WERI-Rb-1 (cell line): ENCODE measurements around the gene NT5DC1.

Experiments used
- DNase-seq: peaks from one replicate; pipeline ENCODE4 v3.0.0-alpha.2; 2020
- H3K27ac ChIP-seq: fragments of 250-450 bp; sonication (Bioruptor Pico); 2 replicates; pipeline ENCODE4 v1.5.1; 2020; ENCODE audit warnings: mild to moderate bottlenecking, moderate library complexity
- H3K27me3 ChIP-seq: fragments of 250-450 bp; sonication (Bioruptor Pico); 2 replicates; pipeline ENCODE4 v1.5.1; 2021; ENCODE audit warnings: mild to moderate bottlenecking, low read depth, moderate library complexity; ENCODE audit not compliant: insufficient read depth, severe bottlenecking
- H3K36me3 ChIP-seq: fragments of 250-450 bp; sonication (Bioruptor Pico); 2 replicates; pipeline ENCODE4 v1.5.1; 2020; ENCODE audit warnings: mild to moderate bottlenecking, moderate library complexity
- H3K4me3 ChIP-seq: 2 replicates; pipeline ENCODE4 v1.5.1; 2011; ENCODE audit warnings: low read depth, mild to moderate bottlenecking, control low read depth, low read length
- H3K9me3 ChIP-seq: fragments of 250-450 bp; sonication (Bioruptor Pico); 2 replicates; pipeline ENCODE4 v1.5.1; 2021; ENCODE audit warnings: mild to moderate bottlenecking, moderate library complexity; ENCODE audit not compliant: severe bottlenecking
- TF ChIP-seq, protein P1 (sequence below): IDR thresholded peaks from 2 replicates; pipeline ENCODE4 v1.5.1; 2011; ENCODE audit warnings: low read depth, mild to moderate bottlenecking, control low read depth, inconsistent platforms, low read length

NT5DC1 gene

GRCh38 chr6:116239256-116239655 is 138.6 kb downstream of the NT5DC1 start:
- TF ChIP-seq, protein P1, sequence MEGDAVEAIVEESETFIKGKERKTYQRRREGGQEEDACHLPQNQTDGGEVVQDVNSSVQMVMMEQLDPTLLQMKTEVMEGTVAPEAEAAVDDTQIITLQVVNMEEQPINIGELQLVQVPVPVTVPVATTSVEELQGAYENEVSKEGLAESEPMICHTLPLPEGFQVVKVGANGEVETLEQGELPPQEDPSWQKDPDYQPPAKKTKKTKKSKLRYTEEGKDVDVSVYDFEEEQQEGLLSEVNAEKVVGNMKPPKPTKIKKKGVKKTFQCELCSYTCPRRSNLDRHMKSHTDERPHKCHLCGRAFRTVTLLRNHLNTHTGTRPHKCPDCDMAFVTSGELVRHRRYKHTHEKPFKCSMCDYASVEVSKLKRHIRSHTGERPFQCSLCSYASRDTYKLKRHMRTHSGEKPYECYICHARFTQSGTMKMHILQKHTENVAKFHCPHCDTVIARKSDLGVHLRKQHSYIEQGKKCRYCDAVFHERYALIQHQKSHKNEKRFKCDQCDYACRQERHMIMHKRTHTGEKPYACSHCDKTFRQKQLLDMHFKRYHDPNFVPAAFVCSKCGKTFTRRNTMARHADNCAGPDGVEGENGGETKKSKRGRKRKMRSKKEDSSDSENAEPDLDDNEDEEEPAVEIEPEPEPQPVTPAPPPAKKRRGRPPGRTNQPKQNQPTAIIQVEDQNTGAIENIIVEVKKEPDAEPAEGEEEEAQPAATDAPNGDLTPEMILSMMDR = no peak
- no peak overlapping the region for H3K27ac ChIP-seq
- no peak for DNase-seq
- H3K27me3 ChIP-seq = no peaks in the 10 kb centered on the region
- H3K36me3 ChIP-seq = no peaks in the 10 kb centered on the region; the same call in 1 of the 2 replicates
- no peaks in the 10 kb centered on the region for H3K9me3 ChIP-seq
- no peak overlapping the region for H3K4me3 ChIP-seq

- H3K36me3 ChIP-seq = peaks cover 2% of the 10 kb centered on the region; the same call in 1 of the 2 replicates
- H3K4me3 ChIP-seq = no peak overlapping the region
- H3K9me3 ChIP-seq = no peaks in the 10 kb centered on the region
- no peak overlapping the region for H3K27ac ChIP-seq
- no peaks in the 10 kb centered on the region for H3K27me3 ChIP-seq
- DNase-seq = no peak
- TF ChIP-seq, protein P1 = no peak
Measured at GRCh38 chr6:116239856-116240255, 139.2 kb downstream of the NT5DC1 start.

GRCh38 chr6:116244284-116244683 is 143.6 kb downstream of the NT5DC1 start:
- DNase-seq = no peak
- Histone ChIP-seq H3K4me3 (no peak overlapping the region), H3K27me3 (no peaks in the 10 kb centered on the region), H3K27ac (no peak overlapping the region), H3K36me3 (peaks cover 2% of the 10 kb centered on the region; the same call in 1 of the 2 replicates), H3K9me3 (no peaks in the 10 kb centered on the region)
- TF ChIP-seq, protein P1 = no peak

GRCh38 chr6:116246089-116246488 is 145.4 kb downstream of the NT5DC1 start:
- no peak for DNase-seq
- TF ChIP-seq, protein P1 = no peak
- Histone ChIP-seq H3K4me3 (no peak overlapping the region), H3K36me3 (peaks cover 2% of the 10 kb centered on the region; the same call in 1 of the 2 replicates), H3K27ac (no peak overlapping the region), H3K9me3 (no peaks in the 10 kb centered on the region), H3K27me3 (no peaks in the 10 kb centered on the region)

DNA sequence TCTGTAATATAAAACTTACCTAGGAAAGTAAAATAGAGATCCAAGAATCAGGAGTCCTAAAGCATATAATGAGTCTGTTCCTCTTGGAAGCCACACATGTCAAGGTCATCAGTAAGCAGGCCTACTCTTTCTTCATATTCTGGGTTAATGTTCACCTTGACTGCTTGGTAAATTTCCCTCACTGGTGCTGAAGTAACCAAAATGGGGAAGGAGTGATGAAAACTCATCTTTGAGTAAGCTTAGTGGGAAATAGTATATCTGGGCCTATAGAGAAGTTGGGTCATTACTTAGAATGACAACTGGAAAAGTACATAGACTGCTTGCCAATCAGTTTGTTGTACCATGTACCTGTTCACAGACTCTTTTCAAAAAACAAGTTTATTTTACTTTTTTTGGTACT is 146.6 kb downstream of the NT5DC1 start:
- Histone ChIP-seq H3K9me3 (no peaks in the 10 kb centered on the region), H3K36me3 (peaks cover 9% of the 10 kb centered on the region), H3K27me3 (no peaks in the 10 kb centered on the region), H3K27ac (no peak overlapping the region), H3K4me3 (no peak overlapping the region)
- DNase-seq = no peak
- TF ChIP-seq, protein P1 = no peak

DNA sequence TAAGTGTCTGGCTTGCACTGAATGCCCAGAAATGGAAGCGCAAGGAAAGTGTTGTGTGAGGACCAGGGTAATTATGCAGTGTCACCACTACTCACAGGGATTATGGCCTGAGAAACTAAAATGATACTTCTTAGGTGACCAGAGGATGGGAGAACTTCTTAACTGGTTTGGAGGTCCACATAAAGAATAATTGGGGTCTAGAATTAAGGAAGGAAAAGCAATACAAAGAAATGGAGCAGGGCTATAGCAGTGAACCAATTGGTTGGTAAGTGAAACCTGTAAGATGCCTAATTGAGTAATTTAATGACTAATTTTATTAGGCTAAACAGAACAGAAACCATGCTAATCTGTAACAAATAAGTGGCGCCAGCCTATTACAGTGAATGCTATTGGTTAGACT is 147.9 kb downstream of the NT5DC1 start:
- H3K27ac ChIP-seq = no peak overlapping the region
- TF ChIP-seq, protein P1 = no peak
- H3K4me3 ChIP-seq = no peak overlapping the region
- peaks cover 10% of the 10 kb centered on the region for H3K36me3 ChIP-seq
- no peaks in the 10 kb centered on the region for H3K27me3 ChIP-seq
- H3K9me3 ChIP-seq = no peaks in the 10 kb centered on the region
- no peak for DNase-seq
